CD4-positive, alpha-beta T cell (primary cell): ENCODE data around the gene RPS15. TPM values are rescaled to one million over a fixed set of nuclear protein-coding genes. Genes with fewer than 3 reads are reported as not detected.

Experiments
- ATAC-seq: fragments of 200-7000 bp; cut with Tn5 transposase; one replicate; pipeline ENCODE4 v1.10.0; 2022; ENCODE audit warnings: mild to moderate bottlenecking; ENCODE audit not compliant: poor library complexity
- CTCF ChIA-PET: fragments of 350-600 bp; sonication (Branson Sonifier 250); formaldehyde crosslinking; loops from one replicate; lab custom pipeline; 2021; ENCODE audit warnings: antibody characterized with exemption, inconsistent platforms; lab: Charles Lee
- POLR2A ChIA-PET: fragments of 350-600 bp; sonication (Branson Sonifier 250); formaldehyde crosslinking; loops from one replicate; lab custom pipeline; 2021; ENCODE audit warnings: antibody characterized with exemption, inconsistent platforms; lab: Charles Lee
- DNase-seq, 14 experiments: peaks; one replicate each; pipeline ENCODE4 v3.0.0-alpha.2; 2013 to 2020; ENCODE audit warnings: mixed read lengths in 2 of 14
- H3K27ac ChIP-seq, 2 donors: one replicate each; pipeline versions ENCODE4 v1.5.1 to v1.7.0; 2013; ENCODE audit warnings: low read length in 2 of 2, low read depth in 1 of 2, mild to moderate bottlenecking in 1 of 2
- H3K27me3 ChIP-seq, 2 experiments: 1 replicate in 1 of 2; 2 replicates in 1 of 2; pipeline versions ENCODE4 v1.6.1 to v1.7.0; 2013; ENCODE audit warnings: low read length in 2 of 2, control low read depth in 1 of 2, mild to moderate bottlenecking in 1 of 2, moderate library complexity in 1 of 2; ENCODE audit not compliant: insufficient read depth in 2 of 2, control insufficient read depth in 1 of 2
- H3K36me3 ChIP-seq: one replicate; pipeline ENCODE4 v1.6.1; 2013; ENCODE audit warnings: low read length, control low read depth; ENCODE audit not compliant: insufficient read depth
- H3K4me1 ChIP-seq: one replicate; pipeline ENCODE4 v1.6.1; 2013; ENCODE audit warnings: low read length, control low read depth; ENCODE audit not compliant: insufficient read depth
- H3K4me3 ChIP-seq: one replicate; pipeline ENCODE4 v1.5.1; 2013; ENCODE audit warnings: mild to moderate bottlenecking, low read length, moderate library complexity
- H3K9me3 ChIP-seq, 2 experiments: 1 replicate in 1 of 2; 2 replicates in 1 of 2; pipeline versions ENCODE4 v1.6.1 to v1.7.0; 2013; ENCODE audit warnings: low read length in 2 of 2, mild to moderate bottlenecking in 2 of 2, control low read depth in 1 of 2, moderate library complexity in 1 of 2; ENCODE audit not compliant: control insufficient read depth in 1 of 2, insufficient read depth in 1 of 2
- H3K27ac Mint-ChIP-seq: one replicate; pipeline ENCODE4 v1.8.0; 2020; ENCODE audit warnings: mixed read lengths
- H3K27me3 Mint-ChIP-seq: one replicate; pipeline ENCODE4 v1.8.0; 2021; ENCODE audit warnings: mixed read lengths
- H3K36me3 Mint-ChIP-seq: one replicate; pipeline ENCODE4 v1.8.0; 2021; ENCODE audit warnings: low read depth, mixed read lengths
- H3K4me1 Mint-ChIP-seq: one replicate; pipeline ENCODE4 v1.8.0; 2021; ENCODE audit warnings: low read depth, mixed read lengths
- H3K4me3 Mint-ChIP-seq: one replicate; pipeline ENCODE4 v1.8.0; 2020; ENCODE audit warnings: mild to moderate bottlenecking, mixed read lengths
- H3K9me3 Mint-ChIP-seq: one replicate; pipeline ENCODE4 v1.8.0; 2020; ENCODE audit warnings: mixed read lengths
- intact Hi-C, 2 experiments: fragments of 100-400 bp; cut with DNase I in 1 of 2; cut with micrococcal nuclease in 1 of 2; formaldehyde crosslinking; loops; one replicate each; pipeline versions ENCODE4 v1.15.1 to v1.9.0; 2023 to 2025; cut with DNase I, micrococcal nuclease
- total RNA-seq, 174 experiments: library from RNA in 2 of 174; stranded (reverse) in 2 of 174; gene quantifications; one replicate each; pipeline ENCODE4 v1.2.3 and lab custom pipeline; 2021 to 2026
- TF ChIP-seq, protein P1 (sequence below): fragments of 200-600 bp; IDR thresholded peaks from one replicate; pipeline ENCODE4 v1.8.0; 2022; ENCODE audit warnings: antibody characterized with exemption, mild to moderate bottlenecking

The RPS15 gene
- total RNA-seq, 2 experiments from 2014 or later: 2,193 to 2,200 TPM

DNA sequence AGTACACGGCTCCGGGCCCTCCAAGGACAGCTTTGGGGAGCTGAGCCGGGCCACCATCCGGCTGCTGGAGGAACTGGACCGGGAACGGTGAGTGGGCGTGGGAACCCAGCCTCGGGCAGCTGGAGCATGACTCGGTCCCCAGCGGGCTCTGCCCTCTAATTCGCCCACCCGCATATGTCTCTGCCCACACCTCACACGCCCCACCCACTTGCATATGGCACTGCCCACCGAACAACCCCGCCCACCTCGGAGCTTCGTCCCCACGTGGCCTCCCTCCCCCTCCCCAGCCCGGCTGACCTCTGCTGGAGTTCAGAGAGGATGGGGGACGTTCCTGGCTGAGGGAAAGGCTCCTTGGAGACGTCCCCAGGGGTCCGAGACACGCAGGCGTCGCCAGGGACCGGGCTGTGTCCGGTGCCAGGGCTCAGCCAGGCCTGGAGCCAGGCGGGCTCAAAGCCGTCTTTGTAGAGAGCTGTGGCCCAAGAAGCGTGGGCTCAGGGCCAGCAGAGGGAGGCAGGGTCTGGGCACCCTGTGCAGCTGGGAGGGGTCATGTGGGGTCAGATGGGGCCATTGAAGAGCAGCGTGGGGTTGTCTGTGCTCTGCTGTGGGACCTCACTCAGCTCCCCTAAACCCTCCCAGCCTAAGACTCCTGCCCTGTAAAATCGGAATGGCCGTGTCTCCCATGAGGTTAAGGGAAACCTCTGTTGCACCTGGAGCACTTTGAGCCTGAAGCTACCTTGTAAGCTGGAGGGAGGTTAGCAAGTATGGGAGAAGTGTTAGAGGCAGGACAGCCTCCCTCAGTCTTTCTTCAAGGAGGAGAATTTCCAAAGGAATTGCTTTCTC, 15.5 kb downstream of the RPS15 start:
- intact Hi-C loops: no loop called here
- no peak overlapping the region for H3K27ac Mint-ChIP-seq
- ATAC-seq (no peak), DNase-seq (no peak)
- H3K4me3 Mint-ChIP-seq: peak overlapping the region; percentile 22
- peaks cover 66% of the 10 kb centered on the region for H3K27me3 Mint-ChIP-seq
- Histone ChIP-seq H3K27ac (no peak overlapping the region), H3K4me1 (peaks cover 42% of the 10 kb centered on the region), H3K36me3 (no peaks in the 10 kb centered on the region), H3K27me3 (peaks cover 69 to 88% of the 10 kb centered on the region in 2 experiments), H3K9me3 (peaks cover 0 to 46% of the 10 kb centered on the region in 2 experiments), H3K4me3 (no peak overlapping the region)
- CTCF ChIA-PET: no interaction called here
- peaks cover 36% of the 10 kb centered on the region for H3K4me1 Mint-ChIP-seq
- POLR2A ChIA-PET: interaction anchor here (0.6 to 0.7 kb wide), 3 partner anchors 155 to 311 kb away, joined by 3 read pairs; no protein-coding TSS in a partner anchor
- no peaks in the 10 kb centered on the region for H3K9me3 Mint-ChIP-seq
- TF ChIP-seq, protein P1, sequence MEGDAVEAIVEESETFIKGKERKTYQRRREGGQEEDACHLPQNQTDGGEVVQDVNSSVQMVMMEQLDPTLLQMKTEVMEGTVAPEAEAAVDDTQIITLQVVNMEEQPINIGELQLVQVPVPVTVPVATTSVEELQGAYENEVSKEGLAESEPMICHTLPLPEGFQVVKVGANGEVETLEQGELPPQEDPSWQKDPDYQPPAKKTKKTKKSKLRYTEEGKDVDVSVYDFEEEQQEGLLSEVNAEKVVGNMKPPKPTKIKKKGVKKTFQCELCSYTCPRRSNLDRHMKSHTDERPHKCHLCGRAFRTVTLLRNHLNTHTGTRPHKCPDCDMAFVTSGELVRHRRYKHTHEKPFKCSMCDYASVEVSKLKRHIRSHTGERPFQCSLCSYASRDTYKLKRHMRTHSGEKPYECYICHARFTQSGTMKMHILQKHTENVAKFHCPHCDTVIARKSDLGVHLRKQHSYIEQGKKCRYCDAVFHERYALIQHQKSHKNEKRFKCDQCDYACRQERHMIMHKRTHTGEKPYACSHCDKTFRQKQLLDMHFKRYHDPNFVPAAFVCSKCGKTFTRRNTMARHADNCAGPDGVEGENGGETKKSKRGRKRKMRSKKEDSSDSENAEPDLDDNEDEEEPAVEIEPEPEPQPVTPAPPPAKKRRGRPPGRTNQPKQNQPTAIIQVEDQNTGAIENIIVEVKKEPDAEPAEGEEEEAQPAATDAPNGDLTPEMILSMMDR: no peak
- H3K36me3 Mint-ChIP-seq: no peaks in the 10 kb centered on the region

DNA sequence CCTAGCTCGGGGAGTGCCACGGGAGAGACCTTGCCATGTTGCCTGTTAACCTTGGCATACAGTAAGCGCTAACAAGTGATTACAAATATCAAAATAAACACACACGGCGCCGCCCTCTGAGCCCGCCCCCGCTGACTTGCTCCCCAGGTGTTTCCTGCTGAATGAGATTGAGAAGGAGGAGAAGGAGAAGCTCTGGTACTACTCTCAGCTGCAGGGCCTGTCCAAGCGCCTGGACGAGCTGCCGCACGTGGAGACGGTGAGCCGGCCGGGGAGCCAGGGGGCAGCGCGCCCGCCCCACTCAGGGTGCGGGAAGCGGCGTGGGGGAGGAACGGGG, 16.8 kb downstream of the RPS15 start:
- POLR2A ChIA-PET: interaction anchor here (0.6 to 2.3 kb wide), 3 partner anchors 10 to 830 kb away, joined by 3 to 12 read pairs (median 7); no protein-coding TSS in a partner anchor
- no peak overlapping the region for H3K4me3 ChIP-seq
- Mint-ChIP-seq H3K36me3 (no peaks in the 10 kb centered on the region), H3K27ac (no peak overlapping the region), H3K4me1 (peaks cover 30% of the 10 kb centered on the region), H3K9me3 (no peaks in the 10 kb centered on the region), H3K27me3 (peaks cover 68% of the 10 kb centered on the region), H3K4me3 (no peak overlapping the region)
- intact Hi-C loops: no loop called here
- DNase-seq: no peak
- H3K9me3 ChIP-seq: peaks cover 0 to 43% of the 10 kb centered on the region in 2 experiments
- no peaks in the 10 kb centered on the region for H3K36me3 ChIP-seq
- peaks cover 59 to 75% of the 10 kb centered on the region in 2 experiments for H3K27me3 ChIP-seq
- H3K4me1 ChIP-seq: peaks cover 33% of the 10 kb centered on the region
- peak; percentile 9 for ATAC-seq
- CTCF ChIA-PET: interaction anchor here (0.8 to 1.6 kb wide), 2 partner anchors 10 to 11 kb away, joined by 4 read pairs; no protein-coding TSS in a partner anchor
- TF ChIP-seq, protein P1: no peak
- H3K27ac ChIP-seq: no peak overlapping the region

DNA sequence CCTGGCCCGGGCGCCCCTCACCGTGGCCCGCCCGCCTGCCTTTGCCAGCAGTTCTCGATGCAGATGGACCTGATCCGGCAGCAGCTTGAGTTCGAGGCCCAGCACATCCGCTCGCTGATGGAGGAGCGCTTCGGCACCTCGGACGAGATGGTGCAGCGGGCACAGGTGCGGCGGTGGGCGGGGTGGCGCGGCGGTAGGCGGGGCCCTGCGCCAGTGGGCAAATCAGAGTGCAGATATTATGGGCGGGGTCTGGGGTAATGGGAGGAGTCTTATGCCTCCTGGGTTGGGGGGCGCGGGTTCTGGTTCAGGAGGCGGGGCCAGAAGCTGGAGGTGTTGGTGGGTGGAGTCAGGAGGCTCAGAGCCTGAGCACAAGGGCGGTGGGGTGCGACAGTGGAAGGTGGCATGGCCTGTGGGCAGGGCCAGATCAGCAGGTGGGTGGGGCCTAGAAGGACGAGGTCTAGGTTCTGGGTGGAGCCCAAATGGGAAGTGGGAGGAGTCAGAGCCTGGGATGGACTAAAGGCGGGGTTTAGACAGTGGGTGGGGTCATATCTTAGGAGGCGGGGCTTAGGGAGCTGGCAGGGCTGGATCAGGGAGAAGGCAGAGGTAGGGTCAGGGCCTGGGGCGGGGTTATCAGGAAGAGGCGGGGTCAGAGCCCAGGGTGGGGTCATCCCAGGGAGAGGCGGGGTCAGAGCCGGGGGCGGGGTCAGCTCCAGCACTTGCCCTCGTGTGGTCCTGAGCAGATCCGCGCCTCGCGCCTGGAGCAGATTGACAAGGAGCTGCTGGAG, 17.3 kb downstream of the RPS15 start:
- DNase-seq (peak in 11 of 14 experiments; percentile 24 to 82 (median 45)), ATAC-seq (peak; percentile 79)
- Histone ChIP-seq H3K27me3 (peaks cover 55 to 70% of the 10 kb centered on the region in 2 experiments), H3K27ac (no peak overlapping the region), H3K36me3 (no peaks in the 10 kb centered on the region), H3K4me3 (no peak overlapping the region), H3K4me1 (peaks cover 28% of the 10 kb centered on the region), H3K9me3 (peaks cover 0 to 39% of the 10 kb centered on the region in 2 experiments)
- Mint-ChIP-seq H3K4me1 (peaks cover 27% of the 10 kb centered on the region), H3K27ac (no peak overlapping the region), H3K36me3 (no peaks in the 10 kb centered on the region), H3K9me3 (no peaks in the 10 kb centered on the region), H3K4me3 (no peak overlapping the region), H3K27me3 (peaks cover 64% of the 10 kb centered on the region)
- ChIA-PET POLR2A (interaction anchor here (0.6 to 2.3 kb wide), 5 partner anchors 10 to 186 kb away, joined by 3 to 12 read pairs (median 4); partner anchors contain the start of gene CIRBP), CTCF (interaction anchor here (0.8 to 1.6 kb wide), 2 partner anchors 10 kb away, joined by 4 read pairs; no protein-coding TSS in a partner anchor)
- TF ChIP-seq, protein P1: no peak
- intact Hi-C loops: no loop called here
